Epithelial cell of esophagus (primary cell): ENCODE measurements around the gene CSMD2.

Experiments
- DNase-seq: peaks from one replicate; pipeline ENCODE4 v3.0.0; 2010; ENCODE audit warnings: low read depth
- H3K4me3 ChIP-seq: 2 replicates; pipeline ENCODE4 v1.5.1; 2011; ENCODE audit warnings: mild to moderate bottlenecking, low read length, control low read depth
- CTCF ChIP-seq: IDR thresholded peaks from 2 replicates; pipeline ENCODE4 v1.5.1; 2011; ENCODE audit warnings: low read depth, mild to moderate bottlenecking, low read length, control low read depth, inconsistent platforms; ENCODE audit not compliant: insufficient read depth; ENCODE audit errors: missing control alignments

The CSMD2 gene

GRCh38 chr1:33852711-33853110 lies 312.3 kb downstream of the CSMD2 start:
- DNase-seq, result no peak
- no peak overlapping the region for H3K4me3 ChIP-seq
- no peak for TF ChIP-seq CTCF

- no peak for TF ChIP-seq CTCF
- DNase-seq, result no peak
- H3K4me3 ChIP-seq, result no peak overlapping the region
Measured at GRCh38 chr1:33850481-33850880, 314.5 kb downstream of the CSMD2 start.

DNA sequence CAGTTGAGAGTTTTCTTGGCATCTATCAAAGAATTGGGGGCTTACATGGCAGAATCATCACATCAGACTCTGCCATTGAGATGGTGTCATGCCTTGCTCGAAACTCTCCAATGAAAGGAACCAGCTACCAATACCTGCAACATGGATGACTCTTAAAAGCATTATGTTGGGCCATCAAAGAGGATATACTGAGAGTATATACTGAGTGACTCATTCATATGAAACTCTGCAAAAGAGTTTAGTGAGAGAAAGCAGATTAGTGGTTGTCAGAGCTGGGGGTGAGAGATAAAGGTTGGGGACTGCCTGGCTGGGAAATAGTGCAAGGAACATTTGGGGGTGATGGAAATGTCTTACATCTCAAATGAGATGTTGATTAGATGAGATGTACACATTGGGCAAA lies 315.8 kb downstream of the CSMD2 start:
- DNase-seq, result no peak
- H3K4me3 ChIP-seq, result no peak overlapping the region
- no peak for TF ChIP-seq CTCF

- no peak overlapping the region for H3K4me3 ChIP-seq
- DNase-seq, result no peak
- TF ChIP-seq CTCF, result no peak
Measured at GRCh38 chr1:33848205-33848937, 316.7 kb downstream of the CSMD2 start.

DNA sequence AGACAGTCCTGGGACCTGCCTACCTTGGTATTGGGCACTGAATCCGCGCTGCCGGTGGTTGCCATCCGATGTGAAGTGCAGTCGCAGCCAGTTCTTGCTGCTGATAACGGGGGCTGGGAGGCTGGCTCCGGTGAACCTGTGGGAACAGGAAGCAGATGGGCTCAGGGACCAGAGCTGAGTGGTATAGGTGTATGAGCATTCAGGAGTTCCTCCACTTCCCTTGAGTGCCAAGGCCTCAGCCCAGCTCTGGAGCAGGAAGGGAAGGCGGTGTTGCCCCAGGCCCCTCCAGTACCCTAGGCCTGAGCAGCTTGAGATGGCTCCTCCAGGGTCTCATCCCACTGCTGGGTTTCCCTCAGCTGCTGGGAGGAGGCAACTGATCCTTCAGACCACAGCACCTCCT lies 318.2 kb downstream of the CSMD2 start:
- no peak overlapping the region for H3K4me3 ChIP-seq
- TF ChIP-seq CTCF, result no peak
- no peak for DNase-seq

DNA sequence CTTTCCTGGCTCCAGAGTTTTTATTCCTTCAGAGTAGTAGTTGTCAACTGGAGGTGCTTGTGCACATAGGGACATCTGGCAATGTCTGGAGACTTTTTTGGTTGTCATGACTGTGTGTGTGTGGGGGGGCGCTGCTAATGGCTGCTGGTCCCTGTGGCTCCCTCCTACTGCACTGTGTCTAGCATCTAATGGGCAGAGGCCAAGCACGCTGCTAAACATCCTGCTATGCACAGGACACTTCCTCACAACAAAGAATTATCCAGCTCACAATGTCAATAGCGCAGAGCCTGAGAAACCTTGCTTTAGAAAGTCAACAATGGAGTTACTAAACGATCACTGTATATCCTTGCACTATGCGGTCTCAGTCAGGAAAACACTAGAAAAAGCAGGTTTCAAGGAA lies 320.9 kb downstream of the CSMD2 start:
- DNase-seq, result no peak
- TF ChIP-seq CTCF, result no peak
- H3K4me3 ChIP-seq, result no peak overlapping the region

DNA sequence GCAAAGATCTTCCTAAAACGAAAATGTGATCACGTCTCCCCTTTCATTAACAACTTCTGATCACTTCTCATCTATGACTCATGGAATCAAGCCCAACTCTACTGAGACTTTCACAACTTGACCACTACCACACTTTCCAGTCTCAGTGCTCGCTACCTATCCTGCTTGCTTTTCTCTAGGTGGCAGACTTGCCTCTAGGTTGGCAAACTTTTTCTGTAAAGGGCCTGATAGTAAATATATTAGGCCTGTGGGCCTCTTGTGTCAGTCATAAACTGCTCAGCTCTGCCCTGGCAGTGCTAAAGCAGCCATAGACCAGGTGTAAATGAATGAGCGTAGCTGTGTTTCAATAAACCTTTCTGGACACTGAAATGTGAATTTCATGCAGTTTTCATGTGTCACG lies 322.7 kb downstream of the CSMD2 start:
- H3K4me3 ChIP-seq, result no peak overlapping the region
- TF ChIP-seq CTCF, result no peak
- no peak for DNase-seq
